Gastrocnemius medialis (tissue), 4 donors: ENCODE measurements around the gene MYLK.

ENCODE experiments used
- POLR2A ChIP-seq, 2 donors: fragments of 450-650 bp; IDR thresholded peaks; one replicate each; pipeline ENCODE4 v1.6.1; 2017; ENCODE audit warnings: antibody characterized with exemption in 2 of 2, mild to moderate bottlenecking in 2 of 2, moderate library complexity in 2 of 2
- TF ChIP-seq, protein P1 (sequence below), 5 experiments: fragments of 450-650 bp in 3 of 5; fragments of 200-600 bp in 2 of 5; sonication (generic) in 2 of 5; IDR thresholded peaks in 4 of 5; conservative IDR thresholded peaks in 1 of 5; 1 replicate in 4 of 5; 2 replicates in 1 of 5; pipeline ENCODE4 v1.5.1; 2016 to 2019; ENCODE audit warnings: antibody characterized with exemption in 5 of 5, mild to moderate bottlenecking in 3 of 5, moderate library complexity in 3 of 5

DNA sequence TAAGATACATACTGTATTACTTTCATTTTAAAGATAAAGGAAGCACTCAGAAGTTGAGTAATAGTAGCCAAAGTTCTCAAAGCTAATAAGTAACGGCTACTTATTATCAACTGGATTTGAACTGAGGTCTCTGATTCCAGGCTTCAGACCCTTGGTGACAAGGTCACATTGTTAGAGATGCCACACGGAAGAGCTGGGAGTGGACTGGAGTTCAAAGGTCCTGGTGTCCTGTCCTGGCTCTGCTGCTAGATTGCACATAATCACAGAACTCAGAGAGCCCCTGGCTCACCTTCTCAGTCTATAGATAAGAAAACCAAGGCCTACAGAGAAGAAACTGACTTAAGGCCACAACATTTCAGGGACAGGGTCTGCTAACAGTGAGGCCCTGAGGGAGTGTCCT is 75.3 kb downstream of the MYLK start:
- no peak for TF ChIP-seq POLR2A (IDR thresholded peaks at IDR 0.05)
- TF ChIP-seq, protein P1, sequence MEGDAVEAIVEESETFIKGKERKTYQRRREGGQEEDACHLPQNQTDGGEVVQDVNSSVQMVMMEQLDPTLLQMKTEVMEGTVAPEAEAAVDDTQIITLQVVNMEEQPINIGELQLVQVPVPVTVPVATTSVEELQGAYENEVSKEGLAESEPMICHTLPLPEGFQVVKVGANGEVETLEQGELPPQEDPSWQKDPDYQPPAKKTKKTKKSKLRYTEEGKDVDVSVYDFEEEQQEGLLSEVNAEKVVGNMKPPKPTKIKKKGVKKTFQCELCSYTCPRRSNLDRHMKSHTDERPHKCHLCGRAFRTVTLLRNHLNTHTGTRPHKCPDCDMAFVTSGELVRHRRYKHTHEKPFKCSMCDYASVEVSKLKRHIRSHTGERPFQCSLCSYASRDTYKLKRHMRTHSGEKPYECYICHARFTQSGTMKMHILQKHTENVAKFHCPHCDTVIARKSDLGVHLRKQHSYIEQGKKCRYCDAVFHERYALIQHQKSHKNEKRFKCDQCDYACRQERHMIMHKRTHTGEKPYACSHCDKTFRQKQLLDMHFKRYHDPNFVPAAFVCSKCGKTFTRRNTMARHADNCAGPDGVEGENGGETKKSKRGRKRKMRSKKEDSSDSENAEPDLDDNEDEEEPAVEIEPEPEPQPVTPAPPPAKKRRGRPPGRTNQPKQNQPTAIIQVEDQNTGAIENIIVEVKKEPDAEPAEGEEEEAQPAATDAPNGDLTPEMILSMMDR (IDR thresholded peaks at IDR 0.05 in 4 of 5, conservative IDR thresholded peaks at IDR 0.05 in 1 of 5) = no peak
